ENCODE results near the gene ZYG11B. TPM values are rescaled to one million over a fixed set of nuclear protein-coding genes. Genes with fewer than 3 reads are reported as not detected.

Gene ZYG11B
- total and polyA plus RNA-seq, 9 of the 15 experiments (the other 6 are each of a cell fraction or from before 2014, with no cell fraction given) = 4.9 to 22.2 (median 12.2) TPM

- TF ChIP-seq MGA (IDR thresholded peaks at IDR 0.05) (peak; percentile 99), NUFIP1 (IDR thresholded peaks at IDR 0.05; ENCODE audit: partially characterized antibody) (no peak), MAFG (tag; conservative IDR thresholded peaks at IDR 0.05) (no peak), PCBP2 (IDR thresholded peaks at IDR 0.05; ENCODE audit: low read depth, low read length, poor library complexity, severe bottlenecking) (peak; percentile 16), JUN (IDR thresholded peaks at IDR 0.05; ENCODE audit: borderline replicate concordance, low read depth, low read length) (peak; percentile 45; the same call in 1 of the 2 replicates), JUN (CRISPR knock-in tag; IDR thresholded peaks at IDR 0.05; ENCODE audit: borderline replicate concordance) (no peak), ESRRB (CRISPR knock-in tag; IDR thresholded peaks at IDR 0.05; ENCODE audit: borderline replicate concordance) (no peak), MEF2A (IDR thresholded peaks at IDR 0.05; ENCODE audit: control insufficient read depth, low read depth, low read length) (0 out of 2 replicates have a peak, but pooled peaks have one; percentile 16), POLR2A (conservative IDR thresholded peaks at IDR 0.05) (peak; percentile 85), SRSF9 (IDR thresholded peaks at IDR 0.05; ENCODE audit: borderline replicate concordance, low read depth, low read length) (no peak), ZNF384 (IDR thresholded peaks at IDR 0.05; ENCODE audit: low read depth, low read length) (no peak), TEAD4 (IDR thresholded peaks at IDR 0.05; ENCODE audit: low read length) (peak; percentile 15; the same call in 1 of the 2 replicates), TEAD4 (CRISPR knock-in tag; IDR thresholded peaks at IDR 0.05; ENCODE audit: borderline replicate concordance) (no peak), ZBED1 (IDR thresholded peaks at IDR 0.05) (0 out of 2 replicates have a peak, but pooled peaks have one; percentile 9)
Measured at GRCh38 chr1:52842643-52843310, 116.5 kb downstream of the ZYG11B start, which contains the start of gene ZYG11A (continued).

All from K562 (cell line).